ENCODE measurements around the gene E4F1.

Gene E4F1

DNA sequence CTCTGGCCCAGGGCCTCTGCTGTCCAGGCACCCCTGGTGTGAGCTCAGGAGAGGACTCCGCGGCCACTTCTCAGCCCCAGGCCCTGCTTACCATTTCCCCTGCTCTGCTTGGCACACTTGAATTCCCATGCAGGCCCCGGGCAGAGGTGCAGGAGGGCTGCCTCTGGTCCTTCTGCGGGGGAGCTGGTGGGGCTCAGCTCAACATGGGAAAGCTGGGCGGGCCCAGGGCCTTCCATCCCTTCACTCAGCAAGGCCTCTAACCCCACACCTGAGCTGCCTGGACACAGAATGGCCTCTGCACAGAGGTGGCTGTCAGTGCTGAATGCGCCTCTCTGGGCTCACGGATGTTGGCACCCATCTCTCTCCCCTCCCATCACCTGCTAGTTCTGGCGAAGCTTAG, 57.1 kb downstream of the E4F1 start:
- TF ChIP-seq, protein P1, sequence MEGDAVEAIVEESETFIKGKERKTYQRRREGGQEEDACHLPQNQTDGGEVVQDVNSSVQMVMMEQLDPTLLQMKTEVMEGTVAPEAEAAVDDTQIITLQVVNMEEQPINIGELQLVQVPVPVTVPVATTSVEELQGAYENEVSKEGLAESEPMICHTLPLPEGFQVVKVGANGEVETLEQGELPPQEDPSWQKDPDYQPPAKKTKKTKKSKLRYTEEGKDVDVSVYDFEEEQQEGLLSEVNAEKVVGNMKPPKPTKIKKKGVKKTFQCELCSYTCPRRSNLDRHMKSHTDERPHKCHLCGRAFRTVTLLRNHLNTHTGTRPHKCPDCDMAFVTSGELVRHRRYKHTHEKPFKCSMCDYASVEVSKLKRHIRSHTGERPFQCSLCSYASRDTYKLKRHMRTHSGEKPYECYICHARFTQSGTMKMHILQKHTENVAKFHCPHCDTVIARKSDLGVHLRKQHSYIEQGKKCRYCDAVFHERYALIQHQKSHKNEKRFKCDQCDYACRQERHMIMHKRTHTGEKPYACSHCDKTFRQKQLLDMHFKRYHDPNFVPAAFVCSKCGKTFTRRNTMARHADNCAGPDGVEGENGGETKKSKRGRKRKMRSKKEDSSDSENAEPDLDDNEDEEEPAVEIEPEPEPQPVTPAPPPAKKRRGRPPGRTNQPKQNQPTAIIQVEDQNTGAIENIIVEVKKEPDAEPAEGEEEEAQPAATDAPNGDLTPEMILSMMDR (IDR thresholded peaks at IDR 0.05; ENCODE audit: low read depth, low read length), result no peak
- no peak for DNase-seq (ENCODE audit: low read depth, low spot score)
- H3K4me3 ChIP-seq (ENCODE audit: low read depth, low read length), result no peak overlapping the region
- in situ Hi-C loops (cut with HindIII; ENCODE audit: low sequenced_read_pairs), result no loop called here

- TF ChIP-seq, protein P1 (IDR thresholded peaks at IDR 0.05; ENCODE audit: low read depth, low read length), result no peak
- in situ Hi-C loops (cut with HindIII; ENCODE audit: low sequenced_read_pairs), result no loop called here
- no peak for DNase-seq (ENCODE audit: low read depth, low spot score)
- no peak overlapping the region for H3K4me3 ChIP-seq (ENCODE audit: low read depth, low read length)
Measured at GRCh38 chr16:2280981-2281542, 57.7 kb downstream of the E4F1 start.

GRCh38 chr16:2282262-2282661, 58.9 kb downstream of the E4F1 start:
- no peak overlapping the region for H3K4me3 ChIP-seq (ENCODE audit: low read depth, low read length)
- TF ChIP-seq, protein P1 (IDR thresholded peaks at IDR 0.05; ENCODE audit: low read depth, low read length), result no peak
- in situ Hi-C loops (cut with HindIII; ENCODE audit: low sequenced_read_pairs), result no loop called here
- no peak for DNase-seq (ENCODE audit: low read depth, low spot score)

GRCh38 chr16:2282866-2283555, 59.6 kb downstream of the E4F1 start:
- TF ChIP-seq, protein P1 (IDR thresholded peaks at IDR 0.05; ENCODE audit: low read depth, low read length), result no peak
- DNase-seq (ENCODE audit: low read depth, low spot score), result no peak
- in situ Hi-C loops (cut with HindIII; ENCODE audit: low sequenced_read_pairs), result no loop called here

DNA sequence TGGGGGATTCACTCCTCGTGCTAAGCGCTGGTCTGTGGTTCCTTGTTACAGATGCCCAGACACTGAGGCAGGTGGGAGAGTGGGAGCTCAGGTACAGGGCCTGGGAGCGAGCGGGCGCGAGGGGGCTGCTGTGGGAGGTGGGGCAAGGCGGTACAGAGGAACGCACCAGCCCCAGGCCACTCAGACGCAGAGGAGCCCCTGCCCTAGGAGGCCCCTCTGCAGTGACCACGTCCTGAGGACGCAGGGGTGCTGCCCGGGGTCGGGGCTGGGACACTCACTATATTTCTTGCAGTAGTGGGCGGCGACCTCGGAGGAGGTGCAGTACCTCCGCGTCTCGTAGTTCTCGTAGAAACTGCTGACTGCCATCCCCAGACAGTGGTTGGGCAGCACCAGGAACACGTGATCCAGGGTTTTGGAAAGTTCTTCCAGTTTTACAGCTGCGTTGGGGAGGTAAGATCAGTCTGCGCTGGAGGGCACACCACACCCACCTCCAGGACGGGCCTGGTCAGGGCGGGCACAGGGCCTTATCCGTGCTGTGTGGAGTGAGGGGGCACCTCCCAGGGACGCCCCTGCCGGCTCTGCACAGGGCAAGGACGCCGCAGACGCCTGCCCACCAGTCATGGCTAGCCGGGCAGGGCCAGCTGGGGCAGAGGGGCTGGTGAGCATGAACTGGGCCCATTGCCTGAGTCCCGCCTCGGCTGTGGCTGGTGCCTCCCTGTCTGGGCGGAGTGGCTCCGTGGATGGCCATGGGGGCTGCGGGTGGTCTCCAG, 60.8 kb downstream of the E4F1 start:
- no peak overlapping the region for H3K4me3 ChIP-seq (ENCODE audit: low read depth, low read length)
- DNase-seq (ENCODE audit: low read depth, low spot score), result no peak
- TF ChIP-seq, protein P1 (IDR thresholded peaks at IDR 0.05; ENCODE audit: low read depth, low read length), result no peak
- in situ Hi-C loops (cut with HindIII; ENCODE audit: low sequenced_read_pairs), result no loop called here

More at GRCh38 chr16:2282866-2283555, 59.6 kb downstream of the E4F1 start:
- no peak overlapping the region for H3K4me3 ChIP-seq (ENCODE audit: low read depth, low read length)

GRCh38 chr16:2284797-2285576, 61.6 kb downstream of the E4F1 start:
- in situ Hi-C loops (cut with HindIII; ENCODE audit: low sequenced_read_pairs), result no loop called here
- TF ChIP-seq, protein P1 (IDR thresholded peaks at IDR 0.05; ENCODE audit: low read depth, low read length), result no peak

More at GRCh38 chr16:2284797-2285576, 61.6 kb downstream of the E4F1 start:
- no peak for DNase-seq (ENCODE audit: low read depth, low spot score)
- no peak overlapping the region for H3K4me3 ChIP-seq (ENCODE audit: low read depth, low read length)
